ENCODE measurements around the gene RBP2. TPM values are rescaled to one million over a fixed set of nuclear protein-coding genes. Genes with fewer than 3 reads are reported as not detected.

Gene RBP2
- total RNA-seq, 1 donor from 2014 or later: not detected

- Histone ChIP-seq H3K9me3 (ENCODE audit: low read depth) (no peaks in the 10 kb centered on the region), H3K27ac (no peak overlapping the region), H2AFZ (replicated peaks) (no peak overlapping the region), H3K9ac (no peak overlapping the region), H3K79me2 (ENCODE audit: low read depth) (no peaks in the 10 kb centered on the region), H3F3A (ENCODE audit: low read depth) (no peaks in the 10 kb centered on the region), H3K4me2 (no peak overlapping the region), H3K4me3 (no peak overlapping the region), H3K4me1 (no peaks in the 10 kb centered on the region), H4K20me1 (ENCODE audit: low read depth) (no peaks in the 10 kb centered on the region), H3K36me3 (no peaks in the 10 kb centered on the region), H3K27me3 (no peaks in the 10 kb centered on the region)
- Mint-ChIP-seq H3K27ac (no peak overlapping the region), H3K36me3 (peaks cover 3% of the 10 kb centered on the region), H3K27me3 (ENCODE audit: insufficient read depth, low read depth) (peaks cover 2% of the 10 kb centered on the region), H3K4me1 (no peaks in the 10 kb centered on the region), H3K4me3 (no peak overlapping the region), H3K9me3 (no peaks in the 10 kb centered on the region)
- DNase-seq (ENCODE audit: low spot score): peak; percentile 23
- peak; percentile 27 for TF ChIP-seq CTCF (IDR thresholded peaks at IDR 0.05)
- no peak for TF ChIP-seq EZH2 (IDR thresholded peaks at IDR 0.05)
- TF ChIP-seq EZH2phosphoT487 (IDR thresholded peaks at IDR 0.05): no peak
These were observed 20.5 kb downstream of the RBP2 start for GRCh38 chr3:139455855-139456254.

- no peak for TF ChIP-seq EZH2phosphoT487 (IDR thresholded peaks at IDR 0.05)
- TF ChIP-seq EZH2 (IDR thresholded peaks at IDR 0.05): no peak
- TF ChIP-seq CTCF (IDR thresholded peaks at IDR 0.05): no peak
- H3K4me3 ChIP-seq: no peak overlapping the region
- Mint-ChIP-seq H3K4me1 (no peaks in the 10 kb centered on the region), H3K36me3 (peaks cover 3% of the 10 kb centered on the region), H3K9me3 (no peaks in the 10 kb centered on the region), H3K4me3 (no peak overlapping the region), H3K27ac (no peak overlapping the region), H3K27me3 (ENCODE audit: insufficient read depth, low read depth) (no peaks in the 10 kb centered on the region)
- no peaks in the 10 kb centered on the region for H3K27me3 ChIP-seq
- no peaks in the 10 kb centered on the region for H4K20me1 ChIP-seq (ENCODE audit: low read depth)
- H3K9ac ChIP-seq: no peak overlapping the region
- H3K36me3 ChIP-seq: no peaks in the 10 kb centered on the region
- no peaks in the 10 kb centered on the region for H3K79me2 ChIP-seq (ENCODE audit: low read depth)
- no peak overlapping the region for H3K4me2 ChIP-seq
- H3K27ac ChIP-seq: no peak overlapping the region
- H3K9me3 ChIP-seq (ENCODE audit: low read depth): no peaks in the 10 kb centered on the region
- no peak overlapping the region for H2AFZ ChIP-seq (replicated peaks)
- H3K4me1 ChIP-seq: no peaks in the 10 kb centered on the region
- no peak for DNase-seq (ENCODE audit: low spot score)
- H3F3A ChIP-seq (ENCODE audit: low read depth): no peaks in the 10 kb centered on the region
These were observed 21.1 kb downstream of the RBP2 start for GRCh38 chr3:139455206-139455605.

GRCh38 chr3:139454346-139454745, 22.0 kb downstream of the RBP2 start:
- no peak overlapping the region for H3K4me2 ChIP-seq
- Mint-ChIP-seq H3K4me1 (no peaks in the 10 kb centered on the region), H3K27ac (no peak overlapping the region), H3K36me3 (no peaks in the 10 kb centered on the region), H3K27me3 (ENCODE audit: insufficient read depth, low read depth) (no peaks in the 10 kb centered on the region), H3K4me3 (no peak overlapping the region), H3K9me3 (no peaks in the 10 kb centered on the region)
- H3K4me1 ChIP-seq: no peaks in the 10 kb centered on the region
- H3F3A ChIP-seq (ENCODE audit: low read depth): no peaks in the 10 kb centered on the region
- H3K79me2 ChIP-seq (ENCODE audit: low read depth): no peaks in the 10 kb centered on the region
- H3K4me3 ChIP-seq: no peak overlapping the region
- no peaks in the 10 kb centered on the region for H3K36me3 ChIP-seq
- TF ChIP-seq EZH2 (IDR thresholded peaks at IDR 0.05) (no peak), EZH2phosphoT487 (IDR thresholded peaks at IDR 0.05) (no peak), CTCF (IDR thresholded peaks at IDR 0.05) (no peak)
- no peak overlapping the region for H3K9ac ChIP-seq
- H4K20me1 ChIP-seq (ENCODE audit: low read depth): no peaks in the 10 kb centered on the region
- H2AFZ ChIP-seq (replicated peaks): no peak overlapping the region
- no peak overlapping the region for H3K27ac ChIP-seq
- H3K9me3 ChIP-seq (ENCODE audit: low read depth): no peaks in the 10 kb centered on the region
- DNase-seq (ENCODE audit: low spot score): no peak
- no peaks in the 10 kb centered on the region for H3K27me3 ChIP-seq
